HEK293T (cell line): ENCODE data around the gene SLC25A17.

ENCODE experiments used
- CTCF ChIA-PET: fragments of 350-600 bp; formaldehyde crosslinking; extraction: SDS; loops from one replicate; lab custom pipeline; 2021; ENCODE audit warnings: antibody characterized with exemption, inconsistent platforms; lab: Yijun Ruan, JAX
- POLR2A ChIA-PET: fragments of 350-600 bp; formaldehyde crosslinking; extraction: SDS; loops from one replicate; lab custom pipeline; 2020; ENCODE audit warnings: antibody characterized with exemption, inconsistent platforms; lab: Yijun Ruan, JAX
- DNase-seq: peaks from one replicate; pipeline ENCODE4 v3.0.0; 2012; ENCODE audit warnings: mixed read lengths; ENCODE audit errors: extremely low spot score
- ARNT ChIP-seq: fragments of 450-650 bp; IDR thresholded peaks from 2 replicates; pipeline ENCODE4 v1.6.1; 2017; ENCODE audit warnings: mild to moderate bottlenecking
- BHLHE40 ChIP-seq: fragments of 450-650 bp; IDR thresholded peaks from 2 replicates; pipeline ENCODE4 v1.6.1; 2016; ENCODE audit warnings: mild to moderate bottlenecking, moderate library complexity, borderline replicate concordance
- CTBP1 ChIP-seq: fragments of 450-650 bp; IDR thresholded peaks from 2 replicates; pipeline ENCODE4 v1.6.1; 2016; ENCODE audit warnings: borderline replicate concordance
- ELF4 ChIP-seq: fragments of 450-650 bp; IDR thresholded peaks from 2 replicates; pipeline ENCODE4 v1.6.1; 2017; ENCODE audit warnings: antibody characterized with exemption
- FOXA1 ChIP-seq: fragments of 450-650 bp; IDR thresholded peaks from 2 replicates; pipeline ENCODE4 v1.6.1; 2016; ENCODE audit warnings: mild to moderate bottlenecking
- FOXK2 ChIP-seq: fragments of 450-650 bp; IDR thresholded peaks from 2 replicates; pipeline ENCODE4 v1.6.1; 2016; ENCODE audit warnings: mild to moderate bottlenecking
- FOXM1 ChIP-seq: fragments of 450-650 bp; IDR thresholded peaks from 2 replicates; pipeline ENCODE4 v1.6.1; 2017; ENCODE audit warnings: mild to moderate bottlenecking, borderline replicate concordance
- HDGF ChIP-seq: fragments of 450-650 bp; IDR thresholded peaks from 2 replicates; pipeline ENCODE4 v1.6.1; 2017; ENCODE audit warnings: antibody characterized with exemption, borderline replicate concordance
- L3MBTL2 ChIP-seq: fragments of 450-650 bp; conservative IDR thresholded peaks from 2 replicates; pipeline ENCODE4 v1.6.1; 2016; ENCODE audit warnings: mild to moderate bottlenecking
- LEF1 ChIP-seq: fragments of 450-650 bp; IDR thresholded peaks from 2 replicates; pipeline ENCODE4 v1.6.1; 2017; ENCODE audit warnings: mild to moderate bottlenecking, borderline replicate concordance
- NFRKB ChIP-seq: fragments of 450-650 bp; IDR thresholded peaks from 2 replicates; pipeline ENCODE4 v1.6.1; 2016; ENCODE audit warnings: mild to moderate bottlenecking, moderate library complexity
- SP1 ChIP-seq: fragments of 450-650 bp; IDR thresholded peaks from 2 replicates; pipeline ENCODE4 v1.6.1; 2017
- SUZ12 ChIP-seq: fragments of 450-650 bp; IDR thresholded peaks from 2 replicates; pipeline ENCODE4 v1.6.1; 2016; ENCODE audit warnings: mild to moderate bottlenecking
- TARDBP ChIP-seq: fragments of 450-650 bp; IDR thresholded peaks from 2 replicates; pipeline ENCODE4 v1.6.1; 2016
- ZNF384 ChIP-seq: fragments of 450-650 bp; IDR thresholded peaks from 2 replicates; pipeline ENCODE4 v1.6.1; 2016
- TF ChIP-seq, protein P1 (sequence below): fragments of 450-650 bp; IDR thresholded peaks from 2 replicates; pipeline ENCODE4 v1.6.1; 2016

The SLC25A17 gene

DNA sequence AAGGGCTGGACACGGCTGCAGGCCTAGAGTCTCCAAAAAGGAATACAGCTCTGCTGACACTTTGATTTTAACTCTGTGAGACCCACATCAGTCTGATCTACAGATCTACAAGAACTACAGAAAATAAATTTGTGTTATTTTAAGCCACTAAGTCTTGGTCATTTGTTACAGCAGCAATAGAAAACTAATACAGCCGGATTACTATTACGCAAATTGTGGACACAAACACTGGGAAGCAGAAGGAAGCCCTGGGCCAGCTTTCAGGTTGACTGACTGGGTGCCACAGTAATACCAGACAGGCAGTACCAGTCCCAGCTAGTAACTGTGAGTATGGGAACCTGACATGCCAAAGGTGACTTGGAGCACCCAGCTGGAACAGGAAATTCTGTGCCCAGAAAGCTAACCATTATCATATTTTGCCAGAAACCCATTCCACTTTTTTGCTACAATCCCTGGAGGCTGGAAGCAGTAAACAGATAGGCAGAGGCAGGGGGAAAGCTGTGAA lies 13.4 kb downstream of the SLC25A17 start:
- DNase-seq: no peak
- TF ChIP-seq TARDBP (no peak), LEF1 (no peak), ZNF384 (no peak), NFRKB (no peak), SUZ12 (no peak), CTBP1 (no peak), FOXA1 (no peak), HDGF (no peak), FOXM1 (no peak), BHLHE40 (no peak), ELF4 (no peak), FOXK2 (no peak), SP1 (no peak)
- TF ChIP-seq, protein P1, sequence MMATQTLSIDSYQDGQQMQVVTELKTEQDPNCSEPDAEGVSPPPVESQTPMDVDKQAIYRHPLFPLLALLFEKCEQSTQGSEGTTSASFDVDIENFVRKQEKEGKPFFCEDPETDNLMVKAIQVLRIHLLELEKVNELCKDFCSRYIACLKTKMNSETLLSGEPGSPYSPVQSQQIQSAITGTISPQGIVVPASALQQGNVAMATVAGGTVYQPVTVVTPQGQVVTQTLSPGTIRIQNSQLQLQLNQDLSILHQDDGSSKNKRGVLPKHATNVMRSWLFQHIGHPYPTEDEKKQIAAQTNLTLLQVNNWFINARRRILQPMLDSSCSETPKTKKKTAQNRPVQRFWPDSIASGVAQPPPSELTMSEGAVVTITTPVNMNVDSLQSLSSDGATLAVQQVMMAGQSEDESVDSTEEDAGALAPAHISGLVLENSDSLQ: no peak
- POLR2A ChIA-PET: interaction anchor here (0.8 kb wide), 1 partner anchor 13 kb away, joined by 3 read pairs; the partner anchor contains the start of gene SLC25A17
- CTCF ChIA-PET: no interaction called here

DNA sequence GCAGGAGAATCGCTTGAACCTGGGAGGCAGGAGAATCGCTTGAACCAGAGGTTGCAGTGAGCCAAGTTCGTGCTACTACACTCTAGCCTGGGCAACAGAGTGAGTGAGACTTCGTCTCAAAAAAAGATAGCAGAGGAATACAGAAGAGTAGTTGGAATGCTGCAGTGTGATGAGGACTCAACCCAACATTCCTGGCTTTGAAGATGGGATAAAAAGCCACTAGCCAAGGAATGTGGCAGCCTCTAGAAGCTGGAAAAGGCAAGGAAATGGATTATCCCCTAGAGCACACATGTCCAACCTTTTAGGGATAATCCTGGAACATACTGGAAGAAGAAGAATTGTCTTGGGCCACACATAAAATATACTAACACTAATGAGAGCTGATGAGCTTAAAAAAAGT lies 13.9 kb downstream of the SLC25A17 start:
- TF ChIP-seq LEF1: no peak
- no peak for TF ChIP-seq FOXA1
- no peak for TF ChIP-seq ARNT
- TF ChIP-seq, protein P1: no peak
- no peak for TF ChIP-seq FOXK2
- TF ChIP-seq SUZ12: no peak
- TF ChIP-seq BHLHE40: no peak
- no peak for TF ChIP-seq SP1
- no peak for TF ChIP-seq FOXM1
- no peak for TF ChIP-seq NFRKB
- no peak for TF ChIP-seq L3MBTL2
- TF ChIP-seq ZNF384: no peak
- no peak for TF ChIP-seq TARDBP
- no peak for TF ChIP-seq HDGF
- TF ChIP-seq ELF4: no peak
- TF ChIP-seq CTBP1: no peak
- ChIA-PET POLR2A (interaction anchor here (0.8 kb wide), 1 partner anchor 13 kb away, joined by 3 read pairs; the partner anchor contains the start of gene SLC25A17), CTCF (no interaction called here)
- no peak for DNase-seq

DNA sequence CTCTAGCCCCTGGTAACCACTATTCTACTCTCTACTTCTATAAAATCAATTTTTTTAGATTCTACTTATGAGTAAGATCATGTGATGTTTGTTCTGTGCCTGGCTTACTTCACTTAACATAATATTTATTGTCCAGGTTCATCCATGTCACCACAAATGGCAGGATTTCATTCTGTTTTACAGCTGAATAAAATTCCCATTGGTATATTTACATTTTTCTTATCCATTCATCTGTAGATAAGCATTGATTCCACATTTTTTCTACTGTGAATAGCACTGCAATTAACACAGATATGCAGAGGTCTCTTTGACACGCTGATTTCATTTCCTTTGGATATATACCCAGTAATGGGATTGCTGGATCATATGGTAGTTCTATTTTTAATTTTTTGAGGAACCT lies 15.8 kb downstream of the SLC25A17 start:
- ChIA-PET CTCF (no interaction called here), POLR2A (no interaction called here)
- no peak for DNase-seq
- TF ChIP-seq BHLHE40 (no peak), LEF1 (no peak), L3MBTL2 (no peak), SP1 (no peak), FOXK2 (no peak), NFRKB (no peak), TARDBP (no peak), ZNF384 (no peak), CTBP1 (no peak), FOXM1 (no peak), SUZ12 (no peak), ELF4 (no peak), HDGF (no peak)
- TF ChIP-seq, protein P1: no peak

DNA sequence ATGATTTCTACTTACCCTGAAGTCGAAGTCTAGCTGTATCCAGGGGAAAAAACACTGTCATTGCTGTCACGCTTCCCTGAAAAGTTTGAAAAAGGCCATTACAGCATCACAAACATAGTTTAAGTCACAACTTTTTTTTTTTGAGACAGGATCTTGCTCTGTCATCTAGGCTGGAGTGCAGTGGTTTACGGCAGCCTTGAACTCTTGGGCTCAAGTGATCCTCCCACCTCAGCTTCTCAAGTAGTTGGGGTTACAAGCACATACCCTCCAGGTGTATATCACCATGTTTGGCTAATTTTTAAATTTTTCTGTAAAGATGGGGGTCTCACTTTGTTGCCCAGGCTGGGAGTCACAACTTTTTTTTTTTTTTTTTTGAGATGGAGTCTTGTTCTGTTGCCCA lies 20.1 kb downstream of the SLC25A17 start:
- DNase-seq: no peak
- POLR2A ChIA-PET: no interaction called here
- no peak for TF ChIP-seq FOXA1
- TF ChIP-seq FOXK2: no peak
- no peak for TF ChIP-seq NFRKB
- no peak for TF ChIP-seq LEF1
- TF ChIP-seq L3MBTL2: no peak
- no peak for TF ChIP-seq ELF4
- TF ChIP-seq BHLHE40: no peak
- CTCF ChIA-PET: interaction anchor here (0.8 kb wide), 1 partner anchor 11 kb away, joined by 4 read pairs; no protein-coding TSS in a partner anchor

DNA sequence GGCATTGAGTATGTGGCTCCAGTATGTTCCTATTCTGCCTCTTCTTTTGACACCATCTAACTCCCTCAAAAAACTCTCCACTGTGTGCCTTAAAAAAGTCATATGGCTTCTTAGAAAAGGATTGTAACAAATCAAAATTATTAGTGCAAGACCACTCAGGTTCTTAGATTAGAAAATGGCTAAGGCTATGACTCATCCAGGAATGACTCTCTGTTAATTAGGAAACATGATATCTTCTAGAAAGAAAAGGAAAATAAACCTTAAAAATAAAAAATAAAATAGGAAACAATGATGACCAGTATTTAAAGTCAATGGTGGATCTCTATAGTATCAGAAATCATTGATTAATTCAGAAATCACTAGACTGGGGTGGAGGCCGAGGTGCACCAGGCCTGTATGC lies 21.7 kb downstream of the SLC25A17 start:
- no peak for DNase-seq
- CTCF ChIA-PET: interaction anchor here (0.8 kb wide), 1 partner anchor 291 kb away, joined by 3 read pairs; no protein-coding TSS in a partner anchor
- TF ChIP-seq FOXM1 (no peak), SP1 (no peak), BHLHE40 (no peak), FOXK2 (no peak), FOXA1 (no peak), HDGF (no peak), ZNF384 (no peak), ELF4 (no peak), LEF1 (no peak), TARDBP (no peak), L3MBTL2 (no peak), NFRKB (no peak), CTBP1 (no peak), SUZ12 (no peak), ARNT (no peak)
- TF ChIP-seq, protein P1: no peak
- POLR2A ChIA-PET: no interaction called here
